ENCODE data around the gene RALGAPB. TPM values are rescaled to one million over a fixed set of nuclear protein-coding genes. Genes with fewer than 3 reads are reported as not detected.
"Not testable (repeated sequence)": the region's sequence is repeated elsewhere in the genome, so short reads cannot be mapped to it uniquely, and the experiment has no call there.

Gene RALGAPB
- 10 to 100 TPM; 21.2 to 26.9 (median 23.5) TPM for total RNA-seq
- polyA plus RNA-seq: 8.3 TPM
- long read RNA-seq, donor 1, full-length matches to known transcripts: 3 of 17 reads
- long read RNA-seq, donor 1, partial matches to known transcripts: 7 of 17 reads
- long read RNA-seq, donor 1, other reads (novel, unspliced or antisense): 7 of 17 reads
- long read RNA-seq, donor 2, partial matches to known transcripts: 0 of 1 reads
- long read RNA-seq, donor 2, other reads (novel, unspliced or antisense): 1 of 1 reads
- long read RNA-seq, donor 3, partial matches to known transcripts: 22 of 25 reads
- long read RNA-seq, donor 3, other reads (novel, unspliced or antisense): 3 of 25 reads
- long read RNA-seq, donor 4, full-length matches to known transcripts: 1 of 2 reads
- long read RNA-seq, donor 4, partial matches to known transcripts: 1 of 2 reads
- long read RNA-seq, donor 4, other reads (novel, unspliced or antisense): 0 of 2 reads

- Histone ChIP-seq H3K4me1 (ENCODE audit: control insufficient read depth, insufficient read depth, low read length) (peaks cover 8% of the 10 kb centered on the region), H3K4me3 (ENCODE audit: low read length) (peak within 1 kb of the TSS; percentile 91), H3K27ac (ENCODE audit: low read length) (peak within 1 kb of the TSS; percentile 58), H3K9me3 (ENCODE audit: control insufficient read depth, low read length) (no peaks in the 10 kb centered on the region), H3K27me3 (ENCODE audit: control insufficient read depth, insufficient read depth) (no peaks in the 10 kb centered on the region)
- DNase-seq (peak; percentile 99 to 100 (median 100)), ATAC-seq (peak; percentile 96 to 98)
- under 1% methylated on average over 81 of the region's 81 CpGs for WGBS
- intact Hi-C loops (cut with DNase I): no loop called here
Observed at GRCh38 chr20:38472513-38473366, at the start of gene RALGAPB. Gene RALGAPB (plus strand): TSS chr20:38472843. CDS start chr20:38488433, 15,590 bp downstream.

DNA sequence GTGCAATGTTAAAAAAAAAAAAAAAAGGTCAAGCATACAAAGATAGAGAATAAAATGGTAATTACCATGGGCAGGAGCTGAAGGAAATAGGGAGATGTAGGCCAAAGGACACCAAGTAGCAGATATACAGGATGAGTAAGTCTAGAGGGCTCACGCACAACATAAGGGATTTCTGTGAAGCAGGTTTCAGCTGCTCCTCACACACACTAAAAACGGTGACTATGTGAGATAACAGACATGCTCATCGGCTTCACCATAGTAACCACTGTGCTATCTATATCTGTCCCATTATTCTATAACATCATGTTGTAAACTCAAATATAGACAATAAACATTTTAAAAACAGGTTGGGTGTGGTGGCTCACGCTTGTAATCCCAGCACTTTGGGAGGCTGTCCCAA is 49.1 kb upstream of the RALGAPB start:
- Histone ChIP-seq H3K27ac (ENCODE audit: low read length) (no peak overlapping the region), H3K4me1 (ENCODE audit: control insufficient read depth, insufficient read depth, low read length) (no peaks in the 10 kb centered on the region), H3K9me3 (ENCODE audit: control insufficient read depth, low read length) (no peaks in the 10 kb centered on the region), H3K27me3 (ENCODE audit: control insufficient read depth, insufficient read depth) (no peaks in the 10 kb centered on the region), H3K4me3 (ENCODE audit: low read length) (no peak overlapping the region)
- intact Hi-C loops (cut with DNase I): no loop called here
- DNase-seq: no peak
- no peak for ATAC-seq
- WGBS: 65% methylated on average over 4 of the region's 4 CpGs

DNA sequence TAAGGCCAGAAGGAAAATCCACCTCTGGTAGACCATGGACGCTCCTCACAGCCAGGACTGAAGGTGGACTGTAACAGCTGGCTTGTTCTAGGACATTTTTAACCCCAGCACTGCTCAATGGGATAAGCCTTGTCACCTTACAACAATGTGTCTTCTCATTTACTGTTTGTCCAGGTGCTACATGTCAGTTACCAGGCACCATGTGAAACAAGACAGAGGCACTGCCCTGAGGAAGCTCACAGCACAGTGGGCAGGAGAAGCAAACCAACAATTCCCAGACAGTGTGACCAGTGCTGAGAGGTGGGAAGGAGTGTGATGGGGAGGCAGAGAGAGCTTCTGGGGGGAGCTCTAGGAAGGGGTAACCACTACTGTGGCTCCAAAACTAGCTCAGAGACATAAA is 48.2 kb upstream of the RALGAPB start:
- Histone ChIP-seq H3K4me1 (ENCODE audit: control insufficient read depth, insufficient read depth, low read length) (no peaks in the 10 kb centered on the region), H3K27ac (ENCODE audit: low read length) (no peak overlapping the region), H3K27me3 (ENCODE audit: control insufficient read depth, insufficient read depth) (no peaks in the 10 kb centered on the region), H3K9me3 (ENCODE audit: control insufficient read depth, low read length) (no peaks in the 10 kb centered on the region), H3K4me3 (ENCODE audit: low read length) (no peak overlapping the region)
- DNase-seq (no peak), ATAC-seq (no peak)
- intact Hi-C loops (cut with DNase I): no loop called here
- WGBS: 94% methylated on average over 1 of the region's 1 CpG

- Histone ChIP-seq H3K27ac (ENCODE audit: low read length) (no peak overlapping the region), H3K4me1 (ENCODE audit: control insufficient read depth, insufficient read depth, low read length) (peaks cover 5% of the 10 kb centered on the region), H3K27me3 (ENCODE audit: control insufficient read depth, insufficient read depth) (no peaks in the 10 kb centered on the region), H3K4me3 (ENCODE audit: low read length) (no peak overlapping the region), H3K9me3 (ENCODE audit: control insufficient read depth, low read length) (no peaks in the 10 kb centered on the region)
- ATAC-seq: peak in 1 of 2 donors; percentile 55
- DNase-seq: no peak
- intact Hi-C loops (cut with DNase I): no loop called here
- 73% methylated on average over 15 of the region's 15 CpGs for WGBS
Observed at GRCh38 chr20:38426006-38426897, 46.4 kb upstream of the RALGAPB start.

DNA sequence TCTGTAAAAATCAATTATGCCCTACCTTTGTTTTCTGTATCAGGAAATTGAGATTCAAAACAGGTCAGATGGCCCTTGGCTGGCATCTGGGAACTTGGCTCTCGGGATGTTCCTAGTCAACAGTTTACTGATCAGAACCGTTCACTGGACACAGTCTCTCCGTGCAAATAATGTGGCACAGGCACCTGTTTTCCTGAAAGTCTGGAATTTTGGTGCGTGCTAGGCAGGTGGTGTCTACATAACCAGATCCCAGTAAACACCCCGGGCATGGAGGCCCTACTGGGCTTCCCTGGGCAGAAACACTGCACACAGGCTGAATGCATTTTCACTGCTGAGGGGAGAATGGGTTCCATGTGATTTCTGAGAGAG is 45.0 kb upstream of the RALGAPB start:
- peaks cover 5% of the 10 kb centered on the region for H3K4me1 ChIP-seq (ENCODE audit: control insufficient read depth, insufficient read depth, low read length)
- intact Hi-C loops (cut with DNase I): no loop called here
- no peaks in the 10 kb centered on the region for H3K9me3 ChIP-seq (ENCODE audit: control insufficient read depth, low read length)
- no peak overlapping the region for H3K27ac ChIP-seq (ENCODE audit: low read length)
- 82% methylated on average over 5 of the region's 5 CpGs for WGBS
- no peaks in the 10 kb centered on the region for H3K27me3 ChIP-seq (ENCODE audit: control insufficient read depth, insufficient read depth)
- H3K4me3 ChIP-seq (ENCODE audit: low read length): no peak overlapping the region
- ATAC-seq: no peak
- DNase-seq: no peak

DNA sequence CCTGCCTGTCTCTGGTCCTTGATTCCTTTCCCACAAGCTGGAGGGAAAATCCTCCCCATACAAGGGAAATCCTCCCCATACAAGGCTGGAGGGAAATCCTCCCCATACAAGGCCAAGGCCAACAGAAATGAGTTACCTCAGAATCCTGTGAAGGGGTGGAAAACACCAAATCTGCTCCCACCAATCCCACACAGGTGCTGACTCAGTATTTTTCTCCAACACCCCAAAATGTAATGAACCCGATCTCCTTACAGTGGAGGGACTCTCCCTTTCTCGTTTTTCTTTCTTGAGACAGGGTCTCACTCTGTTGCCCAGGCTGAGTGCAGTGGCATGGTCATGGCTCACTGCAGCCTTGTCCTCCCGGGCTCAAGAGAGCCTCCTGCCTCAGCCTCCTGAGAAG is 43.8 kb upstream of the RALGAPB start:
- WGBS: 94% methylated on average over 3 of the region's 3 CpGs
- H3K9me3 ChIP-seq (ENCODE audit: control insufficient read depth, low read length): no peaks in the 10 kb centered on the region
- H3K4me1 ChIP-seq (ENCODE audit: control insufficient read depth, insufficient read depth, low read length): peaks cover 8% of the 10 kb centered on the region
- no peak overlapping the region for H3K4me3 ChIP-seq (ENCODE audit: low read length)
- intact Hi-C loops (cut with DNase I): no loop called here
- H3K27me3 ChIP-seq (ENCODE audit: control insufficient read depth, insufficient read depth): no peaks in the 10 kb centered on the region
- ATAC-seq: no peak
- no peak overlapping the region for H3K27ac ChIP-seq (ENCODE audit: low read length)
- no peak for DNase-seq

- WGBS: 80% methylated on average over 3 of the region's 3 CpGs
- intact Hi-C loops (cut with DNase I): no loop called here
- no peaks in the 10 kb centered on the region for H3K27me3 ChIP-seq (ENCODE audit: control insufficient read depth, insufficient read depth)
Observed at GRCh38 chr20:38429301-38429700, 43.3 kb upstream of the RALGAPB start.

GRCh38 chr20:38430679-38431325 is 41.8 kb upstream of the RALGAPB start:
- Histone ChIP-seq H3K27me3 (ENCODE audit: control insufficient read depth, insufficient read depth) (no peaks in the 10 kb centered on the region), H3K27ac (ENCODE audit: low read length) (no peak overlapping the region), H3K4me3 (ENCODE audit: low read length) (no peak overlapping the region), H3K9me3 (ENCODE audit: control insufficient read depth, low read length) (no peaks in the 10 kb centered on the region), H3K4me1 (ENCODE audit: control insufficient read depth, insufficient read depth, low read length) (peaks cover 10% of the 10 kb centered on the region)
- ATAC-seq (no peak), DNase-seq (no peak)
- intact Hi-C loops (cut with DNase I): no loop called here
- WGBS: 77% methylated on average over 8 of the region's 8 CpGs

More at GRCh38 chr20:38429301-38429700, 43.3 kb upstream of the RALGAPB start:
- H3K4me3 ChIP-seq (ENCODE audit: low read length): no peak overlapping the region
- ATAC-seq (peak in 1 of 2 donors; percentile 72), DNase-seq (no peak)
- no peak overlapping the region for H3K27ac ChIP-seq (ENCODE audit: low read length)
- peaks cover 10% of the 10 kb centered on the region for H3K4me1 ChIP-seq (ENCODE audit: control insufficient read depth, insufficient read depth, low read length)
- no peaks in the 10 kb centered on the region for H3K9me3 ChIP-seq (ENCODE audit: control insufficient read depth, low read length)

DNA sequence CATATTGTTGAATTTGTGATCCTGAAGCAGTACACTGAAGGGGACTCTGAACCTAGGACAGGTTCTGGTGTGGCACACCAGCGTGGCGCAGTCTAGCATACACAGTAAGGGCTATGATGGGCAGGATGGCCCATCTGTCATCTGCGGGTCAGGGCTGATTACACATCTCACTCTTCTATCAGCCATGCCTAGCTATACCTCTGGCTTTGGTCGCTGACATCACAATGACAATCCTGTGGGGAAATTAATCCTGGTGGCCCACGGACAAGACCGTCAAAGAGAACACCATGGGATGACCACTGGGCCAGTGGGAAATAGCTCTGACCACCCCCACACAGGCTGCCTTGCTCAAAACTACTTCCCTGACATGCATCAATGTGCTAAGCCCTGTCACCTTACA is 40.4 kb upstream of the RALGAPB start:
- Histone ChIP-seq H3K4me1 (ENCODE audit: control insufficient read depth, insufficient read depth, low read length) (peaks cover 10% of the 10 kb centered on the region), H3K27me3 (ENCODE audit: control insufficient read depth, insufficient read depth) (no peaks in the 10 kb centered on the region), H3K9me3 (ENCODE audit: control insufficient read depth, low read length) (no peaks in the 10 kb centered on the region), H3K4me3 (ENCODE audit: low read length) (no peak overlapping the region), H3K27ac (ENCODE audit: low read length) (no peak overlapping the region)
- 96% methylated on average over 6 of the region's 6 CpGs for WGBS
- intact Hi-C loops (cut with DNase I): no loop called here
- DNase-seq: no peak
- ATAC-seq: no peak

GRCh38 chr20:38432870-38433269 is 39.8 kb upstream of the RALGAPB start:
- ATAC-seq; H3K4me1 ChIP-seq (ENCODE audit: control insufficient read depth, insufficient read depth, low read length); H3K27ac ChIP-seq (ENCODE audit: low read length); intact Hi-C loops (cut with DNase I); DNase-seq; H3K9me3 ChIP-seq (ENCODE audit: control insufficient read depth, low read length); H3K27me3 ChIP-seq (ENCODE audit: control insufficient read depth, insufficient read depth); H3K4me3 ChIP-seq (ENCODE audit: low read length): not testable (repeated sequence)
- WGBS: 93% methylated on average over 5 of the region's 5 CpGs
